Measurements from ENCODE around the gene SH3PXD2A.
"Not testable (repeated sequence)": the region's sequence is repeated elsewhere in the genome, so short reads cannot be mapped to it uniquely, and the experiment has no call there.

The SH3PXD2A gene

DNA sequence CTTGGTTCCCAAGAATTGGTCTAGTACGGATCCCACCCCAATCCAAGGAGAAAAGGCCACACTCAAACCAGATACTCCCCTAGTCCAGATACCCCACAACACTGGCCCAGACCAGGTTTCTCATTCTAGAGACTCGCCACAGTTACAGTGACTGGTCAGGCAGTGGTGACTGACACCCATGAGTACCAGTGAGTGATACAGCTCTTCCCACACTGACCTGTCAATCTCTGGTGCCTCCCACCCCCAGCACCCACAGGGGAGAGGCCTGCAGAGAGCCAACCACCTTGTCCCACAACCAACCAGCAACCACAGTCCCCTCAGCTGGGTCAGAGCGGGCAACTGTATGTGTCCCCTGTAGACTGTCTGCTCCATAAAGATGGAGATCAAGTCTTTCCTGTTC lies 209.1 kb downstream of the SH3PXD2A start:
- DNase-seq (ENCODE audit: low read depth), result no peak

DNA sequence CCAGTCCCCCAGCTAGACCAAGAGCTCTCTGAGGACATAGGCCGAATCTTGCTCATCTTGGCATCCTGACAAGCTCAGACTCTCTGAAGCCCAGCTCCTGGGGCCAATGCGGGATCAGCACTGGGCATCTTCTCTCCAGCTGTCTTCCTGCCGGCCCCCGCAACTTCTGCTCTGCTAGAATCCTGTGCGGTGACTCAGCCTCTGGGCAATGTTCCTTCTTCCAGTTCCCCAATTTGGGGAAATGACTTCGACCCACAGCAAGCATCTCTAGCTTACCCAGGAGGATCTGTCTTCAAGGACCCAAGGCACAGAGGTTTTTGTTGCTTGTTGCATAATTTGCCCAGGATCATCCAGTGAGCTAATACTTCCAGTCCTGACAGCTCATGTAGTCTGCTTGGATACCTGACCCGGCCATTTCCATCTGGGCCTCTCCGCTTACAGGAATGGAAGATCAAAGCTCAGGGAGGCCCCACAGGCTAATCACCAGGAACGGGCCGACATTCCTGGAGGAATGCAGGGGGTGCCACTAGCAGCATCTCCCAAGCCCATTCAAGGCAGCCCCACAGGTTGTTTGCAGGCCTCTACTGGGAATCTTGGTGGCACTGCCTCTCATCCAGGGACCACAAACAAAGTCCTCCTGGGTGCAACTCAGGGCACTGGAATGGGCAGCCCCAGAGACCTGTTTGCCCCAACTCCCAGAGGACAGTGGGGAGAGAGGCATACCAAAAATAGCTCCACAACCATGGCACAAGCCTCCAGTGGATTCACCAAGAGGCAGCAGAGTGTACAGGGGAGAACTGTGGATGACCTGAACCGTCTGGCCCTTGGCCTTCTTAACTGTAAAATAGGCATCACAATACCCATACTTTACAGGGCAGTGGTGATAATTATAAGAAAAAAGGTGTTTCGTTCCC lies 210.0 kb downstream of the SH3PXD2A start:
- DNase-seq (ENCODE audit: low read depth), result no peak

DNA sequence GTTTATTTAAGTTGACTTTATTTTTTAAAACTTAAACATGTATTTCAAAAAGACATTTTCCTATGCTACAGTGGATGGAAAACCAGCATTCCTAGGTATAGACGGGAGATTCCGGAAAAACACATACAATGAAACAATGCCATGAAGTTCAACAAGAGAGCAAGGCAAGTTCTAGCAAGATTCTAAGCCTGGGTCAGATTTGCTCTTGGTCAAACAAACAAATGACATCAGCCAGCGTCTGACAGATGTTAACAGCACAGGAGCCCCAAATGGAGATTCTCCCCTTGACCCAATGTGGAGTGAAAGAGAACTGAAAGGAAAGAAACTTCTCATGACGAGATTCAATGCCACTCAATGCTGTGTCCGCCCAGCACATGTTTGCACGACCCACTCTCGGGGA lies 212.0 kb downstream of the SH3PXD2A start:
- DNase-seq (ENCODE audit: low read depth), result no peak

- DNase-seq (ENCODE audit: low read depth), result no peak
Measured at GRCh38 chr10:103641326-103641725, 214.1 kb downstream of the SH3PXD2A start.

GRCh38 chr10:103640436-103641181 lies 214.8 kb downstream of the SH3PXD2A start:
- no peak for DNase-seq (ENCODE audit: low read depth)

GRCh38 chr10:103638948-103639347 lies 216.4 kb downstream of the SH3PXD2A start:
- DNase-seq (ENCODE audit: low read depth), result no peak

DNA sequence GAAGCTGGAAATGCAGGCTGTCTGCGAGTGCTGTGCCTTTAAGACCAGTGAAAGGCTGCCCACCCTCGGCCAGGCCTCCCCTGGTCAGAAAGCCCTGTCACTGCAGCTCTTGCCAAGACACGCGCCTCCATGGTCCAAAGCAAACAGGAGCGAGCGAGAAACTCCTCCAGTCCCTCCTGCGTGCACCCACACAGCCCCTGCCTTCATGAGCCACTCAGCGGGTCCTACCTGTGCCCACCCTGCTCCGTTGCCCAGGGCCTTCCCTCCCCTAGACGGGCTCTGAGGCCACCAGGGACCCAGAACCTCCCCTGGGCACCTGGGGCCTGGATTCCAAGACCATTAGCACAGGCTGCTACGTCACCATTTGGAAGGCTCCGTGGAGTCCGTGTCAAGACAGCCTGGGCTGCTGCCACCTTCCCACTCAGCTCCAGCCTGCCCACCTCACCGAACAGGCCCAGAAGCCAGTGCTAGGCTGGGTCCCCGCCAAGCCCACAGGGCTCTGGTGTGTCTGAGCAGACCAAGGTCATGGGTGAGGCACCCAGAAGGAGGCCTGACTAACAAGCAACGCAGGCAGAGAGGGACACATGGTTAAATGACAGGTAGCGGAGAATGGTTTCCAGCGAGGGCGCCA lies 217.3 kb downstream of the SH3PXD2A start:
- DNase-seq (ENCODE audit: low read depth), result no peak

DNA sequence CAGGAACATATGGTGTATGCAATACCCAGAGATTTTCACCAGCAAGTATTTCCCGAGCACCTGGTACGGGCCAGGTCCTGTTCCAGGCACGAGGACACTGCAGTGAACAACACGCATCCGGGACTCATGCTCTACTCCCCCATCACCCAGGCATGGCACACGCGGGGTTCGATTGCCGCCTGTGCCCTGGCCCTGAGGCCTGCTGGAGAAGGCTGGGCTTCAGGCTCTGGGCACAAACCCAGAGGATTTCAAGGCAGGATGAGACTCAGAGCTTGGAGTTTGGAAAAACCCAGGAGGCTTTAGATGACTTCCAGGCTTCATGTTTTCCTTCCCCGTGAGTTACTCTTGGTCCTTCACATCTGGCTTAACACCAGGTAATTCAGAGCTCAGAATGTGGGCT lies 218.4 kb downstream of the SH3PXD2A start:
- DNase-seq (ENCODE audit: low read depth), result no peak

- no peak for DNase-seq (ENCODE audit: low read depth)
Measured at GRCh38 chr10:103636492-103636891, 218.9 kb downstream of the SH3PXD2A start.

- DNase-seq (ENCODE audit: low read depth), result no peak
Measured at GRCh38 chr10:103635580-103635979, 219.8 kb downstream of the SH3PXD2A start.

DNA sequence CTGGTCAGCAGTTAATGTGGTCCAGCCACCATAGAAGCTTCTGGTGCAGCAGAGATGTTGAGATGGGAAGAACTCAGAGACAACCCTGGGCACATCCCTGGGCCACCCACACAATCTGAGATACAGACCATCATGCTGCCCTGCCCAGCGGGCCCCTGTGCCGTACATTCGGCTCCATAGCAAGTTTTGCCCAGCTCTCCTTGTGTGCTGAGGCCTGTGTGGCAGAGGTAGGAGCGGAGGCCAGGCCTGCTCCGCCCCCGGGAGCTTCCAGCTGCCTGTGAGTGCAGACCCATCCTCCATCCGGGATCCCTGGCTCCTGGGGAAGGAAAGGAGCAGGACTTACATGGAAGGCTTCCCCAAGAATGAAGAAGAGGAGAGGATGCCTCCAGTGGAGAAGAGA lies 221.5 kb downstream of the SH3PXD2A start:
- DNase-seq (ENCODE audit: low read depth), result no peak

DNA sequence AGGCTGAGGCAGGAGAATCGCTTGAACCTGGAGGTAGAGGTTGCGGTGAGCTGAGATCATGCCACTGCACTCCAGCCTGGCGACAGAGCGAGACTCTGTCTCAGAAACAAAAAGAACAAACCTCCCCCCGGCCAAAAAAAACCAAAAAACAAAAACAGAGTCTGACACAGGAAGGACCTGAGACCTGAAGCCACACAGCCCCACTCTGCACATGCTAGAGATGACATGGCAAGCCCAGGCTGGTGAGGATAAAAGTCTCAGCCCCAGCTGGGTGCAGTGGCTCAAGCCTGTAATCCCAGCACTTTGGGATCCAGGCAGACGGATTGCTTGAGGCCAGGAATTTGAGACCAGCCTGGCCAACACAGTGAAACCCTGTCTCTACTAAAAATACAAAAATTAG lies 222.5 kb downstream of the SH3PXD2A start:
- not testable (repeated sequence) for DNase-seq (ENCODE audit: low read depth)

GRCh38 chr10:103632247-103632642 lies 223.1 kb downstream of the SH3PXD2A start:
- DNase-seq (ENCODE audit: low read depth), result no peak

- no peak for DNase-seq (ENCODE audit: low read depth)
Measured at GRCh38 chr10:103630156-103630555, 225.2 kb downstream of the SH3PXD2A start.

DNA sequence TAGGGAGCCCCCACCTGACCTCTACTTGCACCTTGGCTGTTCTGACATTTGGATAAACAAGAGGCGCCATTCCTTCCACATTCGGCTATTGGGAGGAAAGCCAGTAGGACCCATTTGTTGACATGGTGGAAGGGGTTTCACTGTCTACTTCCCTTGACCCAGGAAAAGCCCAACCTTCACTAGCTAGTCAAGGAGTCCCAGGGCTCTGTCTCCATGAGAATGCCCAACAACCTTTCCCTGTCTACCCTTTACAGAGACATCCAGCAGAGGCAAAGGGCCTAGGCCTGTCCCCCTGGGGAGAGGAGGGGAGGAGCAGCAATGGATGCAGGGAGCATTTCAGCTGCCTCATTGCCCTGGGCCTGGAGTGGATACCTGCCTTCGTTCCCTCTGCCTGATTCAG lies 225.8 kb downstream of the SH3PXD2A start:
- no peak for DNase-seq (ENCODE audit: low read depth)

- DNase-seq (ENCODE audit: low read depth), result no peak
Measured at GRCh38 chr10:103627893-103628292, 227.5 kb downstream of the SH3PXD2A start.

- no peak for DNase-seq (ENCODE audit: low read depth)
Measured at GRCh38 chr10:103627111-103627892, 228.1 kb downstream of the SH3PXD2A start.

GRCh38 chr10:103626178-103626577 lies 229.2 kb downstream of the SH3PXD2A start:
- no peak for DNase-seq (ENCODE audit: low read depth)

- DNase-seq (ENCODE audit: low read depth), result no peak
Measured at GRCh38 chr10:103622935-103623574, 232.3 kb downstream of the SH3PXD2A start.

GRCh38 chr10:103622286-103622685 lies 233.1 kb downstream of the SH3PXD2A start:
- no peak for DNase-seq (ENCODE audit: low read depth)

- no peak for DNase-seq (ENCODE audit: low read depth)
Measured at GRCh38 chr10:103621783-103622125, 233.6 kb downstream of the SH3PXD2A start.

All from T follicular helper cell (primary cell).